ENCODE results near the gene PRKAG2. TPM values are rescaled to one million over a fixed set of nuclear protein-coding genes. Genes with fewer than 3 reads are reported as not detected.
"Not testable (repeated sequence)": the region's sequence is repeated elsewhere in the genome, so short reads cannot be mapped to it uniquely, and the experiment has no call there.

Gene PRKAG2
- total RNA-seq, 4 donors from 2014 or later, result 25.1 to 57.8 (median 46.7) TPM

GRCh38 chr7:151519765-151520418 lies 357.0 kb downstream of the PRKAG2 start, which contains the start of gene RHEB:
TSS of gene RHEB (minus strand) at chr7:151519895. CDS start at chr7:151519511, 384 bp downstream.
- Histone ChIP-seq H3K4me3 (peak within 1 kb of the TSS; percentile 73 to 97 (median 82)), H3K27me3 (no peaks in the 10 kb centered on the region), H3K9me3 (no peaks in the 10 kb centered on the region), H3K36me3 (no peaks in the 10 kb centered on the region), H3K27ac (peak within 1 kb of the TSS; percentile 99 to 100 (median 99)), H3K4me1 (peaks cover 3 to 39% (median 26%) of the 10 kb centered on the region in 4 donors)
- DNase-seq, result peak; percentile 99
- in situ Hi-C loops (cut with MboI; ENCODE audit: low pct_ligation_motif_present in 1 of 4, low pct_unique_long_range_greater_than_20kb in 1 of 4, low sequenced_read_pairs in 3 of 4), result no loop called here
- TF ChIP-seq POLR2A (IDR thresholded peaks at IDR 0.05), result peak; percentile 26
- peak; percentile 7 to 31 (median 28) for TF ChIP-seq POLR2AphosphoS5 (IDR thresholded peaks at IDR 0.05)
- no peak for TF ChIP-seq CTCF (IDR thresholded peaks at IDR 0.05)
- TF ChIP-seq EP300 (IDR thresholded peaks at IDR 0.05; ENCODE audit: low read depth), result no peak
- WGBS, 2 donors (ENCODE audit: low coverage in 1 of 2), result 0% methylated on average over 46 of the region's 66 CpGs; no CpG with 5 or more reads in 1 of the 2 donors
- intact Hi-C loops (cut with DNase I; ENCODE audit: low total_unique reads), result loop anchor here (1.0 to 10.0 kb wide), 2 partner anchors 79 to 105 kb away; no protein-coding TSS in a partner anchor

- H3K27me3 ChIP-seq; H3K9me3 ChIP-seq; H3K36me3 ChIP-seq; in situ Hi-C loops (cut with MboI; ENCODE audit: low pct_ligation_motif_present in 1 of 4, low pct_unique_long_range_greater_than_20kb in 1 of 4, low sequenced_read_pairs in 3 of 4): not testable (repeated sequence)
- peak overlapping the region; percentile 73 to 97 (median 82) for H3K4me3 ChIP-seq
- peaks cover 3 to 43% (median 26%) of the 10 kb centered on the region in 4 donors for H3K4me1 ChIP-seq
- WGBS, 2 donors (ENCODE audit: low coverage in 1 of 2), result 0% methylated on average over 52 of the region's 118 CpGs; no CpG with 5 or more reads in 1 of the 2 donors
- peak; percentile 81 for TF ChIP-seq POLR2A (IDR thresholded peaks at IDR 0.05)
- TF ChIP-seq POLR2AphosphoS5 (IDR thresholded peaks at IDR 0.05), result peak in 1 of 3 donors; percentile 55
- DNase-seq, result peak; percentile 56
- intact Hi-C loops (cut with DNase I; ENCODE audit: low total_unique reads), result loop anchor here (10.0 kb wide), 1 partner anchor 106 kb away; no protein-coding TSS in a partner anchor
- peak overlapping the region; percentile 99 to 100 (median 99) for H3K27ac ChIP-seq
These were observed 357.8 kb downstream of the PRKAG2 start for GRCh38 chr7:151518947-151519764.

GRCh38 chr7:151518105-151518946 lies 358.6 kb downstream of the PRKAG2 start:
- intact Hi-C loops (cut with DNase I; ENCODE audit: low total_unique reads), result loop anchor here (10.0 kb wide), 1 partner anchor 106 kb away; no protein-coding TSS in a partner anchor
- 0 to 2% methylated on average over 15 to 36 of the region's 36 CpGs for WGBS, 2 donors (ENCODE audit: low coverage in 1 of 2)

More at GRCh38 chr7:151518105-151518946, 358.6 kb downstream of the PRKAG2 start:
- Histone ChIP-seq H3K9me3 (no peaks in the 10 kb centered on the region), H3K36me3 (no peaks in the 10 kb centered on the region), H3K4me3 (peak overlapping the region; percentile 73 to 97 (median 82)), H3K27ac (peak overlapping the region; percentile 99 to 100 (median 99)), H3K4me1 (peaks cover 3 to 44% (median 26%) of the 10 kb centered on the region in 4 donors), H3K27me3 (no peaks in the 10 kb centered on the region)
- TF ChIP-seq POLR2AphosphoS5 (IDR thresholded peaks at IDR 0.05) (peak; percentile 50 to 76 (median 65)), CTCF (IDR thresholded peaks at IDR 0.05) (no peak), POLR2A (IDR thresholded peaks at IDR 0.05) (peak; percentile 62)
- DNase-seq, result peak; percentile 75
- in situ Hi-C loops (cut with MboI; ENCODE audit: low pct_ligation_motif_present in 1 of 4, low pct_unique_long_range_greater_than_20kb in 1 of 4, low sequenced_read_pairs in 3 of 4), result no loop called here

All from transverse colon (tissue), 4 donors.